ENCODE results near the gene MED4.

- TF ChIP-seq POLR2A (IDR thresholded peaks at IDR 0.05): no peak
- TF ChIP-seq, protein P1, sequence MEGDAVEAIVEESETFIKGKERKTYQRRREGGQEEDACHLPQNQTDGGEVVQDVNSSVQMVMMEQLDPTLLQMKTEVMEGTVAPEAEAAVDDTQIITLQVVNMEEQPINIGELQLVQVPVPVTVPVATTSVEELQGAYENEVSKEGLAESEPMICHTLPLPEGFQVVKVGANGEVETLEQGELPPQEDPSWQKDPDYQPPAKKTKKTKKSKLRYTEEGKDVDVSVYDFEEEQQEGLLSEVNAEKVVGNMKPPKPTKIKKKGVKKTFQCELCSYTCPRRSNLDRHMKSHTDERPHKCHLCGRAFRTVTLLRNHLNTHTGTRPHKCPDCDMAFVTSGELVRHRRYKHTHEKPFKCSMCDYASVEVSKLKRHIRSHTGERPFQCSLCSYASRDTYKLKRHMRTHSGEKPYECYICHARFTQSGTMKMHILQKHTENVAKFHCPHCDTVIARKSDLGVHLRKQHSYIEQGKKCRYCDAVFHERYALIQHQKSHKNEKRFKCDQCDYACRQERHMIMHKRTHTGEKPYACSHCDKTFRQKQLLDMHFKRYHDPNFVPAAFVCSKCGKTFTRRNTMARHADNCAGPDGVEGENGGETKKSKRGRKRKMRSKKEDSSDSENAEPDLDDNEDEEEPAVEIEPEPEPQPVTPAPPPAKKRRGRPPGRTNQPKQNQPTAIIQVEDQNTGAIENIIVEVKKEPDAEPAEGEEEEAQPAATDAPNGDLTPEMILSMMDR (IDR thresholded peaks at IDR 0.05): no peak
- no peak for TF ChIP-seq POLR2AphosphoS5 (IDR thresholded peaks at IDR 0.05)
These were observed 54.9 kb downstream of the MED4 start for GRCh38 chr13:48040049-48040448.

Measured in prostate gland (tissue), 2 donors.